Body of pancreas (tissue), 4 donors: Measurements from ENCODE around the gene NSMCE1.

Source experiments
- POLR2A ChIP-seq, 3 donors: fragments of 450-650 bp; IDR thresholded peaks; one replicate each; pipeline ENCODE4 v1.6.1; 2016; ENCODE audit warnings: antibody characterized with exemption in 3 of 3, mild to moderate bottlenecking in 2 of 3
- TF ChIP-seq, protein P1 (sequence below), 7 experiments: fragments of 450-650 bp in 4 of 7; fragments of 200-600 bp in 3 of 7; sonication (generic) in 3 of 7; IDR thresholded peaks; one replicate each; pipeline ENCODE4 v1.5.1; 2016 to 2019; ENCODE audit warnings: antibody characterized with exemption in 7 of 7

DNA sequence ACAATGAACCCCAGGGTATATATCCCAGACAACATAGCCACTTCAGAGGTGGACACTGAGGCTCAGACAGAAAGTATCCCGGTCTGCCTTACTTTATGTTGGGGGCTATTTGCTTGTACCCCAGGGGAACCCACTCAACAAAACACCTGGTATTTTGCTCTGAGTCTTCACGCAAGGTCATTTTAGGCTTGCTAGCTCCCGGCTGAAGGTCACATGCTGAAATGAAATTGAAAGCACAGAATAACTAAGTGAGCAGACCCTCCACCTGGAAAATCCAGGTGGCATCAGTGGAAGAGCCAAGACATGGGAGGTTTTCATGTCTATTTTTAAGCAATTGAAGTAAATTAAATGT is 69.4 kb downstream of the NSMCE1 start:
- TF ChIP-seq, protein P1, sequence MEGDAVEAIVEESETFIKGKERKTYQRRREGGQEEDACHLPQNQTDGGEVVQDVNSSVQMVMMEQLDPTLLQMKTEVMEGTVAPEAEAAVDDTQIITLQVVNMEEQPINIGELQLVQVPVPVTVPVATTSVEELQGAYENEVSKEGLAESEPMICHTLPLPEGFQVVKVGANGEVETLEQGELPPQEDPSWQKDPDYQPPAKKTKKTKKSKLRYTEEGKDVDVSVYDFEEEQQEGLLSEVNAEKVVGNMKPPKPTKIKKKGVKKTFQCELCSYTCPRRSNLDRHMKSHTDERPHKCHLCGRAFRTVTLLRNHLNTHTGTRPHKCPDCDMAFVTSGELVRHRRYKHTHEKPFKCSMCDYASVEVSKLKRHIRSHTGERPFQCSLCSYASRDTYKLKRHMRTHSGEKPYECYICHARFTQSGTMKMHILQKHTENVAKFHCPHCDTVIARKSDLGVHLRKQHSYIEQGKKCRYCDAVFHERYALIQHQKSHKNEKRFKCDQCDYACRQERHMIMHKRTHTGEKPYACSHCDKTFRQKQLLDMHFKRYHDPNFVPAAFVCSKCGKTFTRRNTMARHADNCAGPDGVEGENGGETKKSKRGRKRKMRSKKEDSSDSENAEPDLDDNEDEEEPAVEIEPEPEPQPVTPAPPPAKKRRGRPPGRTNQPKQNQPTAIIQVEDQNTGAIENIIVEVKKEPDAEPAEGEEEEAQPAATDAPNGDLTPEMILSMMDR (IDR thresholded peaks at IDR 0.05), result no peak
- TF ChIP-seq POLR2A (IDR thresholded peaks at IDR 0.05), result no peak
